GM18951 (cell line): ENCODE measurements around the gene LTBR.

Source experiments
- POLR2A ChIP-seq: IDR thresholded peaks from 4 replicates; pipeline ENCODE4 v1.6.1; 2011; ENCODE audit warnings: mild to moderate bottlenecking; ENCODE audit not compliant: insufficient read length, insufficient read depth; ENCODE audit errors: extremely low read depth
- in situ Hi-C: fragments of 300-500 bp; cut with MboI; formaldehyde crosslinking; loops from one replicate; pipeline ENCODE4 v1.12.0; 2022; ENCODE audit warnings: low sequenced_read_pairs, mixed read lengths, inconsistent platforms; ENCODE audit not compliant: unreplicated experiment

The LTBR gene

GRCh38 chr12:6375269-6376078 is 8.5 kb upstream of the LTBR start, which contains the start of gene SCNN1A:
SCNN1A (minus strand) TSS chr12:6375563; CDS start chr12:6374783, 780 bp downstream.
- in situ Hi-C loops, result no loop called here
- no peak for TF ChIP-seq POLR2A

GRCh38 chr12:6376079-6376869 is 7.7 kb upstream of the LTBR start:
- TF ChIP-seq POLR2A, result no peak
- in situ Hi-C loops, result no loop called here

GRCh38 chr12:6376870-6377666 is 6.9 kb upstream of the LTBR start:
- in situ Hi-C loops, result no loop called here
- TF ChIP-seq POLR2A, result no peak

DNA sequence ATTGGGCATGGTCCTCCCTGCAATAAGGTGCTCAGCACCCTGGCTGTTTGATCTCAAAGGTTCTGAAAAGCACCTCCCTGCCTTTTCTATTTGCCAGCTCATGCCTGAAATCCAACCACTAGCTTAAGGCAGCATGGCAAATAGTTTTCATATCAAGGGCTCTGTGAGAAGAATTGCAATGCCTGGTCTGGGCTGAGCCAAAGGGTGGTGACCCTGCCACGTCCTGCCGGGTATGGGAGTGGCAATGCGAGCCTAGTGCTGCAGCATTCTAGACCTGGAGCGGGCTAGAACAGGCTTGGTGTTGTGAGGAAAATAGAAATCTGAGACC is 6.3 kb upstream of the LTBR start:
- in situ Hi-C loops, result no loop called here
- no peak for TF ChIP-seq POLR2A

DNA sequence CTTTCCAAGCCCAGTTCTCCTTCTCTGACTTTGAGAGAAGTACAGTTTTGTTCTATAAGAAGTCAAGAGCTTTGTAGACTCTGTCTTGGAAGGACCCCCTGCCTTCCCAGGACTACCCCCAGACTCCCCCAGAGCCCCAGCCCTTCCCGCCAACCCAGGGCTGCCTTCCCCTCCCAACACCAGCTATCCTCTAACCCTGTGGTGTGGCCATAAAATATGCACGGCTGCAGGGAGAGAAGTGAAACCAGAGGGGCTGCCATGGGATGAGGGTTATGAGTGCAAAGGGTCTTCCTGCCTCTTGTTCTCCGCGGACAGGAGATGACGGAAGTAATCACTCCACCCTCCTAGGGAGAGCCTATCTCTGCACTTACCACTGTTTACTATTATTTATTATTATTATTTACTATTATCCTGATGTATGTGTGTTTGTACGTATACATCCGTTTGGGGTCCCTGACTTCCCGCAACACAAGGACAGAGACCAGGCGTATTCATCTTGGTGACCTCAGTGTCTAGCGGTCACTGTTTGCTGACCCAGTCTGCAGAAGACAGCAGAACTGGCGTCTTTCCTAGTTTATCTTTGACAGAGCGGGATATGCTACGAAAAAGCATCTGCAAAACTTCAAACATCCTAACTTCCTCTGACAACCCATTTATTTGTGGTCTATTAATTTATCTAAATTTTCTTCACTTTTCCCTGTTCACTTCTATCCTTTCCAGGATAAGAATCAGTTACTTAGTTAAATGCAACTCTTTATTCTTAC is 5.1 kb upstream of the LTBR start:
- in situ Hi-C loops, result no loop called here
- no peak for TF ChIP-seq POLR2A

DNA sequence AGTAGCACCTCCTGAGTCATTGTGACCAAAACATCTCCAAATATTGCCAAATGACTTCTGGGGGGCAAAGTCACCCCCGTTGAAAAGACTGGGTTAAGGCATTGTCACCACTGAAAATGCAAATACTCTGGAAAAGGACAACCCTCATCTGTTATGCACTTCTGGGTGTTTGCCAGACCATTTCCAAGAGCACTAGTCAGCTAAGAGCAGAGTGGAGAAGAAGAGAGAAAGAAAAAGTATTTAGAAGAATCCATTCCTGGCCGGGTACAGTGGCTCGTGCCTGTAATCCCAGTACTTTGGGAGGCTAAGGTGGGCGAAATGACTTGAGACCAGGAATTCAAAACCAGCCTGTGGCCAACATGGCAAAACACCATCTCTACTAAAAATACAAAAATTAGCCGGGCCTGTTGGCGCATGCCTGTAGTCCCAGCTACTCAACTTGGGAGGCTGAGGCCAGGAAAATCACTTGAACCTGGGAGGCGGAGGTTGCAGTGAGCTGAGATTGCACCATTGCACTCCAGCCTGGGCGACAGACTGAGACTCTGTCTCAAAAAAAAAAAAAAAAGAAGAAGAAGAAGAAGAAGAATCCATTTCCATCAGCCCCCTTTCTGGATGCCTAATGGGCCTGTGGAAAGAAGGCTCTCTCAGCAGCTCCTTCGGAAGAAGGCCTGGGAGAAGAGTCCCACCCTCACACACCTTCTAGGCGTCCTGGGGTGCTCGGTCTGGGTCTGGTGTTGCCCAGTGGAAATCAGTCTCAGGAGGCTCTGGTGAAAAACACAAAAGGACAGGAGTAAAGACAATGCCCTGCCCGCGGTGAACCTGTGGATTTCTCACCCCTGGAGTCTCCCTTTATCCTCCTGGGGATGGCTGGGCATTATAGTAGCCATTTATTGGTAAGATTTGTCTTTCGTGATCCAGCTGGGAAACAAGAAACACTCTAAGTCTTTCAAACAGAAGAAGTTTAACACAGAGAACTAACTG is 3.5 kb upstream of the LTBR start:
- no peak for TF ChIP-seq POLR2A
- in situ Hi-C loops, result no loop called here

GRCh38 chr12:6382371-6382770 is 1.6 kb upstream of the LTBR start:
- TF ChIP-seq POLR2A, result no peak
- in situ Hi-C loops, result no loop called here

DNA sequence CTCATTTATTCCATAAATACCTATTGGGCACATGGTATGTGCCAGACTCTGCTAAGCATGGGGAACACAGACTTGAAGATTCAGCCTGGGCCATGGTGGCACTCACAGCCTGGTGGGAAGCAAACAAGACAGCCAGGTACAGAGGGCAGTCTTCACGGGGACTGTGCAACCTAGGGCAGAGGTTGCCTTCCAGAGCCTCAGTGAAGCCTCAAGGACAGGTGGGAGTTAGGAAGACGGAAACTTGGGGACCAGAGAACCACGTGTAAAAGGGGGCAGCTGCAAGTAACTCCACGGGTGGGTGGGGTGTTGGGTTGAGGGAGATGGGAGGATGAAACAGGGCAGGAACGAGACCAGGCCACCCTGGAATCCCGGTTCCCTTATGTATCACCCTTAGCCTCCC is 980 bp upstream of the LTBR start:
- no peak for TF ChIP-seq POLR2A
- in situ Hi-C loops, result no loop called here

GRCh38 chr12:6384499-6385436 is 806 bp downstream of the LTBR start:
- in situ Hi-C loops, result no loop called here
- no peak for TF ChIP-seq POLR2A

DNA sequence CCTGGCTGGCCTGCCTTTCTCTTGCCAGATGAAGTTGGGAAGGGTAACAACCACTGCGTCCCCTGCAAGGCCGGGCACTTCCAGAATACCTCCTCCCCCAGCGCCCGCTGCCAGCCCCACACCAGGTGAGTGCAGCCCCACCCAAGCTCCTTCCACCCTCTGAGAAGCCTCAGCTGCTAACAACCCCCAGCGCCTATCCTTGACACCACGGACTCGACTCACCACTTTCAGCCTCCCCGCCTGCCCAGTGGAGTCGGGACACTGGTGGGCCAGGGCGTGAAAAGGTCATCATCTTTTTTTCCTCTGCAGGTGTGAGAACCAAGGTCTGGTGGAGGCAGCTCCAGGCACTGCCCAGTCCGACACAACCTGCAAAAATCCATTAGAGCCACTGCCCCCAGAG is 2.1 kb downstream of the LTBR start:
- no peak for TF ChIP-seq POLR2A
- in situ Hi-C loops, result no loop called here

DNA sequence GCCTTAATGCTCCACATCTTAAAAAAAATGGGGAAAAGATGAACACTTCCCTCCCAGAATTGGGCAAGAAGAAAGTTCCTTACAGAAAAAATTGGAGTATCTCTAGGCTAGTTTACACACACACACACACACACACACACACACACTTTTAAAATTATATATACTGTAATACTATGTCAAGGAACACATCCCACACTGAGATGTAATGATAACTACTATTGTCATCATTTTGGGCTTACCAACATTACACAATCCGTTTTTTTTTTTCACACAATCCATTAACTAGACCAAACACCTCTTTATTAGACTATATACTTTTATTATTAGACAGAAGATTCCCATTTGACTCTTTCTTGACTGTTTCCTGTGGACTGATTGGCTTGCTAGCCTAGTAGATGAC is 2.5 kb downstream of the LTBR start:
- no peak for TF ChIP-seq POLR2A
- in situ Hi-C loops, result no loop called here
